ENCODE measurements around the gene PCDHB6.
"Not testable (repeated sequence)": the region's sequence is repeated elsewhere in the genome, so short reads cannot be mapped to it uniquely, and the experiment has no call there.

The PCDHB6 gene

GRCh38 chr5:141149812-141150211 is at the start of gene PCDHB6:
TSS of gene PCDHB6 (plus strand) at chr5:141150057. CDS start at chr5:141150258, 201 bp downstream.
- ATAC-seq, result no peak

DNA sequence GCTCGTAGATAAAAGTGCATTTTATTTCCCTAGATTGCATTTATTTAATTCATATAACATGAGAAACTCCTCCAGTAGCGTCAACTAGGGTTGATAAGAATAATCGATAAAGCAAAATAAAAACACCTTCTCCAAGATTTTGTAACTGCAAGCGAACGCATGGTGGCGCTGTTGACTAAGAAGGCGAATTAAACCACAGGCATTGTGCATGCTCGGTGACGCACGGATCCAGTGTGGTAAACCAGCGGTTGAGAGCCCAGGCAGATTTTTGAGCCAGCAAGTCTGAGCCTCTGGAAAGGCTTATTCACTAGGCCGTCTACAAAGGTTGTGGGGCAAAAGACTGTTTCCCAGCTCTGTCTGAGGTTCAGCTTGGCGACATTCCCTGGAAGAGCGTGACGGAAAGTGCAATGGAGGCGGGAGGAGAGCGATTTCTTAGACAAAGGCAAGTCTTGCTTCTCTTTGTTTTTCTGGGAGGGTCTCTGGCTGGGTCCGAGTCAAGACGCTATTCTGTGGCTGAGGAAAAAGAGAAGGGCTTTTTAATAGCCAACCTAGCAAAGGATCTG is 49.5 kb upstream of the PCDHB6 start, which contains the start of gene PCDHB3:
PCDHB3 (plus strand) TSS at position 231 of the 563 bp plus-strand sequence; CDS start at position 408, 177 bp downstream.
- no peak for ATAC-seq

- no peak for ATAC-seq
These were observed 48.8 kb upstream of the PCDHB6 start for GRCh38 chr5:141101059-141101458.

DNA sequence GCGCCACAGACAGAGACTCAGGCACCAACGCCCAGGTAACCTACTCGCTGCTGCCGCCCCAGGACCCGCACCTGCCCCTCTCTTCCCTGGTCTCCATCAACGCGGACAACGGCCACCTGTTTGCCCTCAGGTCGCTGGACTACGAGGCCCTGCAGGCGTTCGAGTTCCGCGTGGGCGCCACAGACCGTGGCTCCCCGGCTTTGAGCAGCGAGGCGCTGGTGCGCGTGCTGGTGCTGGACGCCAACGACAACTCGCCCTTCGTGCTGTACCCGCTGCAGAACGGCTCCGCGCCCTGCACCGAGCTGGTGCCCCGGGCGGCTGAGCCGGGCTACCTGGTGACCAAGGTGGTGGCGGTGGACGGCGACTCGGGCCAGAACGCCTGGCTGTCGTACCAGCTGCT is 47.8 kb upstream of the PCDHB6 start:
- ATAC-seq, result not testable (repeated sequence)

GRCh38 chr5:141102471-141102870 is 47.4 kb upstream of the PCDHB6 start:
- ATAC-seq, result not testable (repeated sequence)

- ATAC-seq, result no peak
These were observed 44.5 kb upstream of the PCDHB6 start for GRCh38 chr5:141105350-141105749.

DNA sequence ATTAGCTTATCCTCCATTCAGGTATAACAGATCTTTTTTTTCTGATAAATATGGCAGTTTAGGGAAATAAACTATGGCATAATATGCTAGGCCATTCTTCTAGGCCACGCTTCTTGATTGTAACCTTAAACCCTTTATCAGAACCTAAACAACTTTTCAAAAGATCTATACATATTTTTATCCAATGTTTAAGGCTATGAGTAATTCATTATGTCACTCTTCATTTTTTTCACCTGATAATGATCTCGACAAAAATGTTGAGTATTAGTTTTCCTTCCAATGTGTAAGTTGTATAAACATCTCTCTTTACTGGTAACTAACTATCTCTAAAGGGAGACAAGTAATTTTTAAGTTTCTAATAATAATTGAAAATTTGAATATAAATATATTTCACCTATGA is 30.6 kb upstream of the PCDHB6 start:
- ATAC-seq, result no peak

GRCh38 chr5:141121563-141121962 is 28.3 kb upstream of the PCDHB6 start, which contains the start of gene PCDHB4:
TSS of gene PCDHB4 (plus strand) at chr5:141121818. CDS start at chr5:141121999, 181 bp downstream.
- ATAC-seq, result no peak

DNA sequence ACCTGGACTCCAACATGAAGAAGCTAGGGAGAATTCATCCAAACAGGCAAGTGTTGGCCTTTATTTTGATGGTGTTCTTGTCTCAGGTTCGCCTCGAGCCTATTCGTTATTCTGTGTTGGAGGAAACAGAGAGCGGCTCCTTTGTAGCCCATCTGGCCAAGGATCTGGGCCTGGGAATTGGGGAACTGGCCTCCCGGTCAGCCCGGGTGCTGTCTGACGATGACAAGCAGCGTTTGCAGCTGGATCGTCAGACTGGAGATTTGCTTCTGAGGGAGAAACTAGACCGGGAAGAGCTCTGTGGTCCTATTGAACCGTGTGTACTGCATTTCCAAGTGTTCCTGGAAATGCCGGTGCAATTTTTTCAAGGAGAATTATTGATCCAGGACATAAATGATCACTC is 27.9 kb upstream of the PCDHB6 start:
- ATAC-seq, result no peak

DNA sequence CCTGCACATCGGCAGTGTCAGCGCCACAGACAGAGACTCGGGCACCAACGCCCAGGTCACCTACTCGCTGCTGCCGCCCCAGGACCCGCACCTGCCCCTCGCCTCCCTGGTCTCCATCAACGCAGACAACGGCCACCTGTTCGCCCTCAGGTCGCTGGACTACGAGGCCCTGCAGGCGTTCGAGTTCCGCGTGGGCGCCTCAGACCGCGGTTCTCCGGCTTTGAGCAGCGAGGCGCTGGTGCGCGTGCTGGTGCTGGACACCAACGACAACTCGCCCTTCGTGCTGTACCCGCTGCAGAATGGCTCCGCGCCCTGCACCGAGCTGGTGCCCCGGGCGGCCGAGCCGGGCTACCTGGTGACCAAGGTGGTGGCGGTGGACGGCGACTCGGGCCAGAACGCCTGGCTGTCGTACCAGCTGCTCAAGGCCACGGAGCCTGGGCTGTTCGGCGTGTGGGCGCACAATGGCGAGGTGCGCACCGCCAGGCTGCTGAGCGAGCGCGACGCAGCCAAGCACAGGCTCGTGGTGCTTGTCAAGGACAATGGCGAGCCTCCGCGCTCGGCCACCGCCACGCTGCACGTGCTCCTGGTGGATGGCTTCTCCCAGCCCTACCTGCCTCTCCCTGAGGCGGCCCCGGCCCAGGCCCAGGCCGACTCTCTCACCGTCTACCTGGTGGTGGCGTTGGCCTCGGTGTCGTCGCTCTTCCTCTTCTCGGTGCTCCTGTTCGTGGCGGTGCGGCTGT is 26.3 kb upstream of the PCDHB6 start:
- not testable (repeated sequence) for ATAC-seq

GRCh38 chr5:141127305-141127704 is 22.6 kb upstream of the PCDHB6 start:
- no peak for ATAC-seq

DNA sequence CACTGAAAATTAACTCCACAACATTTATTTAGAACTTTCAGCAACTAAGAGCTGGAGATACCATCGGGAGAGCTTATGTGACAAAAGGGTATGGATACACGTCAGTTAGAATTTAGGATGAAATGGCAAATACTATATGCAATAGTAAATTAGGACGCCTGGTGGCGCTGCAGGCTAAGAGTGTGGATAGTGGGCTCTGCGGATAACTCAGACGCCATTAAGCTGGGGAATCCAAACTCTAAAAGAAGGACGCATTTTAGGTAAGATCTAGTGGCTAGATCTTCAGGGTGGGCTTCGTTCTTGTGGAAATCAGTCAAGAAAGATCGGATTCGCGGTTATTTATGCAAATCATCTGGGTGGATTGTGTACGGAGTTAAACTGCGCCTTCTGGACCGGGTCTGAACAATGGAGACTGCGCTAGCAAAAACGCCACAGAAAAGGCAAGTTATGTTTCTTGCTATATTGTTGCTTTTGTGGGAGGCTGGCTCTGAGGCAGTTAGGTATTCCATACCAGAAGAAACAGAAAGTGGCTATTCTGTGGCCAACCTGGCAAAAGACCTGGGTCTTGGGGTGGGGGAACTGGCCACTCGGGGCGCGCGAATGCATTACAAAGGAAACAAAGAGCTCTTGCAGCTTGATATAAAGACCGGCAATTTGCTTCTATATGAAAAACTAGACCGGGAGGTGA is 14.7 kb upstream of the PCDHB6 start, which contains the start of gene PCDHB5:
PCDHB5 (plus strand) TSS at position 177 of the 688 bp plus-strand sequence; CDS start at position 406, 229 bp downstream.
- no peak for ATAC-seq

DNA sequence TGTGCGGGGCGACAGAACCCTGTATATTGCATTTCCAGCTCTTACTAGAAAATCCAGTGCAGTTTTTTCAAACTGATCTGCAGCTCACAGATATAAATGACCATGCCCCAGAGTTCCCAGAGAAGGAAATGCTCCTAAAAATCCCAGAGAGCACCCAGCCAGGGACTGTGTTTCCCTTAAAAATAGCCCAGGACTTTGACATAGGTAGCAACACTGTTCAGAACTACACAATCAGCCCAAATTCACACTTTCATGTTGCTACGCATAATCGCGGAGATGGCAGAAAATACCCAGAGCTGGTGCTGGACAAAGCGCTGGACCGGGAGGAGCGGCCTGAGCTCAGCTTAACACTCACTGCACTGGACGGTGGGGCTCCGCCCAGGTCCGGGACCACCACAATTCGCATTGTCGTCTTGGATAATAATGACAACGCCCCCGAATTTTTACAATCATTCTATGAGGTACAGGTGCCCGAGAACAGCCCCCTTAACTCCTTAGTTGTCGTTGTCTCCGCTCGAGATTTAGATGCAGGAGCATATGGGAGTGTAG is 14.1 kb upstream of the PCDHB6 start:
- no peak for ATAC-seq

GRCh38 chr5:141137346-141137745 is 12.5 kb upstream of the PCDHB6 start:
- not testable (repeated sequence) for ATAC-seq

DNA sequence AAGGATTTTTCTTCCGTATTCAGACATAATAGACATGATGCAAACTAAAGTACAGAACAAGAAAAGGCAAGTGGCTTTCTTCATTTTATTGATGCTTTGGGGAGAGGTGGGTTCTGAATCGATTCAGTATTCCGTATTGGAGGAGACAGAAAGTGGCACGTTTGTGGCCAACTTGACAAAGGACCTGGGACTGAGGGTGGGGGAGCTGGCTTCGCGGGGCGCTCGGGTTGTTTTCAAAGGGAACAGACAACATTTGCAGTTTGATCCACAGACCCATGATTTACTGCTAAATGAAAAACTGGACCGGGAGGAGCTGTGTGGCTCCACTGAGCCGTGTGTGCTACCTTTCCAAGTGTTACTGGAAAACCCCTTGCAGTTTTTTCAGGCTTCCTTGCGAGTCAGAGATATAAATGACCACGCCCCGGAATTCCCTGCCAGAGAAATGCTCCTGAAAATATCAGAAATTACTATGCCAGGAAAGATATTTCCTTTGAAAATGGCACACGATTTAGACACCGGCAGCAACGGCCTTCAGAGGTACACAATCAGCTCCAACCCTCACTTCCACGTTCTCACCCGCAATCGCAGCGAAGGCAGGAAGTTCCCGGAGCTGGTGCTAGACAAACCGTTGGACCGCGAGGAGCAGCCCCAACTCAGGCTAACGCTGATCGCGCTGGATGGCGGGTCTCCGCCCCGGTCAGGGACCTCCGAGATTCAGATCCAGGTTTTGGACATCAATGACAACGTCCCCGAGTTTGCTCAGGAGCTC is 551 bp downstream of the PCDHB6 start:
- no peak for ATAC-seq

- ATAC-seq, result no peak
These were observed 1.1 kb downstream of the PCDHB6 start for GRCh38 chr5:141150993-141151325.

- ATAC-seq, result not testable (repeated sequence)
These were observed 1.8 kb downstream of the PCDHB6 start for GRCh38 chr5:141151632-141152031.

DNA sequence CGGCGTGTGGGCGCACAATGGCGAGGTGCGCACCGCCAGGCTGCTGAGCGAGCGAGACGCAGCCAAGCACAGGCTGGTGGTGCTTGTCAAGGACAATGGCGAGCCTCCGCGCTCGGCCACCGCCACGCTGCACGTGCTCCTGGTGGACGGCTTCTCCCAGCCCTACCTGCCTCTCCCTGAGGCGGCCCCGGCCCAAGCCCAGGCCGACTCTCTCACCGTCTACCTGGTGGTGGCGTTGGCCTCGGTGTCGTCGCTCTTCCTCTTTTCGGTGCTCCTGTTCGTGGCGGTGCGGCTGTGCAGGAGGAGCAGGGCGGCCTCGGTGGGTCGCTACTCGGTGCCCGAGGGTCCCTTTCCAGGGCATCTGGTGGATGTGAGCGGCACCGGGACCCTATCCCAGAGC is 2.2 kb downstream of the PCDHB6 start:
- ATAC-seq, result not testable (repeated sequence)

GRCh38 chr5:141155540-141156374 is 5.9 kb downstream of the PCDHB6 start:
- no peak for ATAC-seq

DNA sequence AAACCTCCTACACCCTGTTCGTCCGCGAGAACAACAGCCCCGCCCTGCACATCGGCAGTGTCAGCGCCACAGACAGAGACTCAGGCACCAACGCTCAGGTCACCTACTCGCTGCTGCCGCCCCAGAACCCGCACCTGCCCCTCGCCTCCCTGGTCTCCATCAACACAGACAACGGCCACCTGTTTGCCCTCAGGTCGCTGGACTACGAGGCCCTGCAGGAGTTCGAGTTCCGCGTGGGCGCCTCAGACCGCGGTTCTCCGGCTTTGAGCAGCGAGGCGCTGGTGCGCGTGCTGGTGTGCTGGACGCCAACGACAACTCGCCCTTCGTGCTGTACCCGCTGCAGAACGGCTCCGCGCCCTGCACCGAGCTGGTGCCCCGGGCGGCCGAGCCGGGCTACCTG is 7.5 kb downstream of the PCDHB6 start:
- not testable (repeated sequence) for ATAC-seq

DNA sequence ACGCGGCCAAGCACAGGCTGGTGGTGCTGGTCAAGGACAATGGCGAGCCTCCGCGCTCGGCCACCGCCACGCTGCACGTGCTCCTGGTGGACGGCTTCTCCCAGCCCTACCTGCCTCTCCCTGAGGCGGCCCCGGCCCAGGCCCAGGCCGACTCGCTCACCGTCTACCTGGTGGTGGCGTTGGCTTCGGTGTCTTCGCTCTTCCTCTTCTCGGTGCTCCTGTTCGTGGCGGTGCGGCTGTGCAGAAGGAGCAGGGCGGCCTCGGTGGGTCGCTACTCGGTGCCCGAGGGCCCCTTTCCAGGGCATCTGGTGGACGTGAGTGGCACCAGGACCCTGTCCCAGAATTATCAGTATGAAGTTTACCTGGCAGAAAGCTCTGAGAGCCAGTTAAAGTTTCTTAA is 8.0 kb downstream of the PCDHB6 start:
- not testable (repeated sequence) for ATAC-seq
